Hepatic stellate cell (primary cell): ENCODE data around the gene CDIPT.

Experiments
- DNase-seq: peaks from one replicate; pipeline ENCODE4 v3.0.0; 2011; ENCODE audit warnings: low spot score

The CDIPT gene

DNA sequence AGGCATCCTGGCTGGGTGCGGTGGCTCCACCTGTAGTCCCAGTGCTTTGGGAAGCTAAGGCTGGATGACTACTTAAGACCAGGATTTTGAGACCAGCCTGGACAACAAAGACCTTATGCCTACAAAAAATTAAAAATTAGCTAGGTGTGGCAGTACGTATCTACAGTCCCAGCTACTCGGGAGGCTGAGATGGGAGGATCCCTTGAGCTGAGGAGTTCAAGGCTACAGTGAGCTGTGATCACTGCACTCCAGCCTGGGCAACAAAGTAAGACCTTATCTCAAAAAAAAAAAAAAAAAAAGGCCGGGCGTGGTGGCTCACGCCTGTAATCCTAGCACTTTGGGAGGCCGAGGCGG, 36.7 kb downstream of the CDIPT start:
- no peak for DNase-seq

DNA sequence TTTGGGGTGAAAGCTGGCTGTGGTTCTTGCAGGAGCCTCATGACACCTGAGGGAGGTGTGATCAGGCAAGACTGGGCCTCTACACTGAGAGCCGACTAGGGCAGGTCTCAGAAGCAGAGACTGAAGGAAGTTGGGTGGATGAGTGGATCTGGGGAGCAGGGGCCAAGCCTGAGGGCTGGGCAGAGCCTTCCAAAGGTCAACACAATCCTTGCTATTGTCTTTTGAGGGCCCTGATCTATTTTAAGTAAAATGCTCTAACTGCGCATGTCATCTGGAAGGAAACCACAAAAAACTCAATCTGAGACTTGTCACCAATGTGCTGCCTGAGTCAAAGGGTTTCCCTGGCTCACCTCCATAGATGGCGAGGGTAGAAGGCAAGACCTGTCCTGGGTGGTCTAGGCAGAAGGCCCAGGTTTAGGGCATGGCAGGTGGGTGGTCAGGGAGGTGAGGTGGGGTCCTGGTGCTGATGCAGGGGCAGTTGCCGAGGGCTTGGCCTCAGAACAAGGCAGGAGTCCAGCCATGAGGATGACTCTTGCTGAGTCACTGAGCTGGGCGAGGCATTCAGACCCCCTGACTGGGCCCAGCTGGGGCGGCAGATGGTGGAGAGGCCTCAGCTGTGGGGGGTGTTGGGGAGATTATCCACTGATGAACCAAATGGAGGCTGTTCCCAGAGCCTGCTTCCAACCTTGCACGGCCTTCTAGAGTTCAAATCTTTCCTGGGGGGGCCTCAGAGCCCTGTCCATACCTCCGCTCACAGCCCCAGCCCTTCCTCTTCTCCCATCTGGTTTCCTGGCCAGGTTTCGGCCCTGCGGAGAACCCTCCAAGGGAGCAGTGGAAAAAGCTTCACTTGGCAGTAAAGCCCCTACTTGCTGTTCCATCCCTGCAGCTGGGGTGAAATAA, 37.6 kb downstream of the CDIPT start:
- DNase-seq, result peak; percentile 84

DNA sequence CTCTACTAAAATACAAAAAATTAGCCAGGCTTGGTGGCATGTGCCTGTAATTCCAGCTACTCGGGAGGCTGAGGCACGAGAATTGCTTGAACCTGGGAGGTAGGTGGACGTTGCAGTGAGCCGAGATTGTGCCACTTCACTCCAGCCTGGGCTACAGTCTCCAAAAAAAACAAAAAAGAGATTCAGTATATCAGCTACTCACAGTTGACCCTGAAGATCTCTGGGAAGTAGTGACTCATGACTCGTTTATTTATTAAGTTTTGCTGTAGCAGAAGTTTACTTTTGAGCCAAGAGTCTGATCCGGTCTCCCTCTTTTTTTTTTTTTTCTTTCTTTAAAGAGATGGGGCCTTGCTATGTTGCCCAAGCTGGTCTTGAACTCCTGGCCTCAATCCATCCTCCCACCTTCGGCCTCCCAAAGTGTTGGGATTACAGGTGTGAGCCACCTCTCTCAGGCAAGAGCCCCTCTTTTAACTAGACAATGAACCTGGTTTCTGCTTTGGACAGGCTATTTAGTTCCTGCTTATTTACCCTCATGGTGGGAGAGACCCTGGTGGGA, 38.4 kb downstream of the CDIPT start:
- peak; percentile 83 for DNase-seq

- DNase-seq, result peak; percentile 84
These were observed 41.3 kb downstream of the CDIPT start for GRCh38 chr16:29821643-29822115.

- no peak for DNase-seq
These were observed 42.0 kb downstream of the CDIPT start for GRCh38 chr16:29820730-29821642.

DNA sequence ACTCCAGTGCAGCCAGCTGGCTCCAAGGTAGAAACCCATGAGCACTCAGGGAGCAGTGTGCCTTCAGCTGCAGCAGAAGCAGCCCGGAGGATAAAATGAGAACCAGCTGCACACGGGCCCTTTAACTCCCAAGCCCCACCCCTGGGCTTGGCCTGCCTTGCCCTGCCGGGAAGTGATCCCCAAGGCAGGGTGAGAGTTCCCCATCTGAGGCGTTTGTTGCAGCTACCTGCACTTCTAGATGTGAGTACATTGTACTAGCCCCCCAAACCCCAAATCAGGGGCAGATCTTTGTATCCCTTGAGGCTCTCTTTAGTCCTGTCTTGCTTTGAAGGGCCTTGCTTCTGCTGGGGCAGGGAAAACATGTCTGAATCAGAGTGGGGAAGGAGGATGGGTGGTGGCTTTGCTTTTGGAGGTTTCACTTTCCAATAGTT, 42.7 kb downstream of the CDIPT start, which contains the start of gene MVP:
MVP (plus strand) TSS at position 192 of the 431 bp plus-strand sequence. CDS start 10,088 bp downstream, outside the sequence.
- peak; percentile 82 for DNase-seq

GRCh38 chr16:29819506-29819905, 43.5 kb downstream of the CDIPT start:
- no peak for DNase-seq

- DNase-seq, result no peak
These were observed 44.9 kb downstream of the CDIPT start for GRCh38 chr16:29818082-29818481.

DNA sequence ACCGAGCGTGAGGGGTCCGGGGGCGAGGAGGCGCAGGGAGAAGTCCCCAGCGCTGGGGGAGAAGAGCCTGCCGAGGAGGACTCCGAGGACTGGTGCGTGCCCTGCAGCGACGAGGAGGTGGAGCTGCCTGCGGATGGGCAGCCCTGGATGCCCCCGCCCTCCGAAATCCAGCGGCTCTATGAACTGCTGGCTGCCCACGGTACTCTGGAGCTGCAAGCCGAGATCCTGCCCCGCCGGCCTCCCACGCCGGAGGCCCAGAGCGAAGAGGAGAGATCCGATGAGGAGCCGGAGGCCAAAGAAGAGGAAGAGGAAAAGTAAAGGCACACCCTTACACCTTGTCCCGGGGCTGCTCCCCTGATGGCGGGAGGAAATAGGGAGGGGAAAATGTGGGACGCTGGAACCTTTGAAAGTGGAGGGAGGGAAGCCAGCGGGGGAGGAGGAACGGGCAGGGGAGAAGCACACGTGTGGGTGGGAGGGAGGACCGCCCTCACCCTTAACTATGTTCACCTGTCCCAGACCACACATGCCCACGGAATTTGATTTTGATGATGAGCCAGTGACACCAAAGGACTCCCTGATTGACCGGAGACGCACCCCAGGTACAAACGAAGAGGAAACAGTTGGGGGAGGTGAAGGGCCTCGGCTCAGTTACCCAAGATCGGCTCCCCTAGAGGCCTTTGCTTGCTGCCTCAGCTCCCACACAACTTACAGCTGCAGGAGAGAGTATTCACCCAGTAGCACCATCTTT, 46.2 kb downstream of the CDIPT start:
- DNase-seq, result peak; percentile 77

- DNase-seq, result peak; percentile 97
These were observed 47.0 kb downstream of the CDIPT start, which contains the start of gene PAGR1 for GRCh38 chr16:29815793-29816693. Gene PAGR1 (plus strand): TSS chr16:29816152. CDS start chr16:29816526, 374 bp downstream.

DNA sequence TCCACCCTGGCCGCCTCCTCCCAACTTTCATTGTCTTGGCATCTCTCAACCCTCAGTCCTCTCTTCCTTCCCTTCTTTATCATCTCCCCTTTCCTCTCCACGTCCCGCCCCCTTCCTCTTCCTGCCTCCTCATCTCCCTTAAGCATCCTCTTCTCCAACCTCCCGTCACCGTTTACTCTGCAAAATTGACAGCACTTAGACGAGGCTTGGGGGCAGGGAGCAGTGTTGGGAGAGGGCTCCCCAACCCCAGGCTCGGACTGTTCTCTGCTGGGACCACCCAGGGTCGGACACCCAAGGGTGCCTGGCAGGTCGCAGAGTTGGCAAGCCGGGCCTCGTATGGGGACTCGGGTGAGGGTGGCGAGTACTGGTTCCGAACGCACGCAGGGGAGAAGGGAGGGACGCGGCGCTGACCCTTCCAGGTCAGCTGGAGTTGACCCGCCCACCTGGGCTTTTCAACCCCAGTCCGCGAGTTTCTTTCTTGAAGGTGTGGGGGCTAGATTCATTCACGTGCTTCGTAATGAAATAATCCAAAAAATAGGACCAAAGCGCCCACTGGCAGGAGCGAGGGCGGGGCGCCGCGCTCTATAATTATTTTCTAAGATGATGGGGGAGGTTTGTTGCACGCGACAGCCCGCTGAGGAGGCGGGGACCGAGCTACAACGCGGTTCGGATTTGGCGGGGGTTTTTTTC, 47.8 kb downstream of the CDIPT start:
- peak; percentile 44 for DNase-seq

GRCh38 chr16:29814592-29814991, 48.4 kb downstream of the CDIPT start:
- no peak for DNase-seq

- no peak for DNase-seq
These were observed 49.1 kb downstream of the CDIPT start for GRCh38 chr16:29813644-29814562.

DNA sequence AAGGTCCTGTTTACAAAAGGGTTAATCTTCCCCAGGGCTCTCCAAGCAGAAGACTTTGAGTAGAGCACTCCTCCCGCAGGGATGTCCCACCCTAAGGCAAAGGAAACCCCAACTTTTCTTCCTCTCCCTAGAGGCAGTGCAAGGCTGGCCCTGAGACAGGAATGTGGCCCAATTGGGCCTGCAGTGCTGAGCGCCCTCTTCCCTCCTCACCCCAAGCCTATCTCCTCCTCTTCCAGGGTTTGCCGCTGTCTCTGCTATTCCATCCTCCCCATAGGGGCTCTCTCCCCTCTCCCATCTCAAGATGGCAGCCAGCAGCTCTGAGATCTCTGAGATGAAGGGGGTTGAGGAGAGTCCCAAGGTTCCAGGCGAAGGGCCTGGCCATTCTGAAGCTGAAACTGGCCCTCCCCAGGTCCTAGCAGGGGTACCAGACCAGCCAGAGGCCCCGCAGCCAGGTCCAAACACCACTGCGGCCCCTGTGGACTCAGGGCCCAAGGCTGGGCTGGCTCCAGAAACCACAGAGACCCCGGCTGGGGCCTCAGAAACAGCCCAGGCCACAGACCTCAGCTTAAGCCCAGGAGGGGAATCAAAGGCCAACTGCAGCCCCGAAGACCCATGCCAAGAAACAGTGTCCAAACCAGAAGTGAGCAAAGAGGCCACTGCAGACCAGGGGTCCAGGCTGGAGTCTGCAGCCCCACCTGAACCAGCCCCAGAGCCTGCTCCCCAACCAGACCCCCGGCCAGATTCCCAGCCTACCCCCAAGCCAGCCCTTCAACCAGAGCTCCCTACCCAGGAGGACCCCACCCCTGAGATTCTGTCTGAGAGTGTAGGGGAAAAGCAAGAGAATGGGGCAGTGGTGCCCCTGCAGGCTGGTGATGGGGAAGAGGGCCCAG, 50.0 kb downstream of the CDIPT start:
- DNase-seq, result no peak

GRCh38 chr16:29811896-29812665, 50.9 kb downstream of the CDIPT start, which contains the start of gene PRRT2:
Gene PRRT2 (plus strand): TSS chr16:29812193. CDS start chr16:29813055, 862 bp downstream.
- peak; percentile 67 for DNase-seq

- DNase-seq, result peak; percentile 98
These were observed 51.7 kb downstream of the CDIPT start for GRCh38 chr16:29811170-29811895.
